T-helper 2 cell treated with Interferon-gamma antibody and Interleukin-4, amounts not matched to agents 5 μg/mL and 100 μg/mL, for 36 hours (primary cell): ENCODE results near the gene RARG.
A peak's percentile ranks its signal among the peaks of the same experiment; 100 is the strongest.
"Not testable (repeated sequence)": the region's sequence is repeated elsewhere in the genome, so short reads cannot be mapped to it uniquely, and the experiment has no call there.

Source experiments
- DNase-seq: peaks from one replicate; pipeline ENCODE4 v3.0.0; 2021; ENCODE audit warnings: low spot score
- H3K27ac Mint-ChIP-seq: one replicate; pipeline ENCODE4 v1.8.0; 2021; ENCODE audit warnings: mild to moderate bottlenecking, mixed read lengths
- H3K27me3 Mint-ChIP-seq: one replicate; pipeline ENCODE4 v1.8.0; 2021; ENCODE audit warnings: low read depth, mixed read lengths
- H3K36me3 Mint-ChIP-seq: one replicate; pipeline ENCODE4 v1.8.0; 2021; ENCODE audit warnings: low read depth, mixed read lengths
- H3K4me1 Mint-ChIP-seq: one replicate; pipeline ENCODE4 v1.8.0; 2021; ENCODE audit warnings: low read depth, mixed read lengths
- H3K4me3 Mint-ChIP-seq: one replicate; pipeline ENCODE4 v1.8.0; 2022; ENCODE audit warnings: mild to moderate bottlenecking, moderate library complexity, mixed read lengths
- H3K9me3 Mint-ChIP-seq: one replicate; pipeline ENCODE4 v1.8.0; 2021; ENCODE audit warnings: mixed read lengths

The RARG gene

DNA sequence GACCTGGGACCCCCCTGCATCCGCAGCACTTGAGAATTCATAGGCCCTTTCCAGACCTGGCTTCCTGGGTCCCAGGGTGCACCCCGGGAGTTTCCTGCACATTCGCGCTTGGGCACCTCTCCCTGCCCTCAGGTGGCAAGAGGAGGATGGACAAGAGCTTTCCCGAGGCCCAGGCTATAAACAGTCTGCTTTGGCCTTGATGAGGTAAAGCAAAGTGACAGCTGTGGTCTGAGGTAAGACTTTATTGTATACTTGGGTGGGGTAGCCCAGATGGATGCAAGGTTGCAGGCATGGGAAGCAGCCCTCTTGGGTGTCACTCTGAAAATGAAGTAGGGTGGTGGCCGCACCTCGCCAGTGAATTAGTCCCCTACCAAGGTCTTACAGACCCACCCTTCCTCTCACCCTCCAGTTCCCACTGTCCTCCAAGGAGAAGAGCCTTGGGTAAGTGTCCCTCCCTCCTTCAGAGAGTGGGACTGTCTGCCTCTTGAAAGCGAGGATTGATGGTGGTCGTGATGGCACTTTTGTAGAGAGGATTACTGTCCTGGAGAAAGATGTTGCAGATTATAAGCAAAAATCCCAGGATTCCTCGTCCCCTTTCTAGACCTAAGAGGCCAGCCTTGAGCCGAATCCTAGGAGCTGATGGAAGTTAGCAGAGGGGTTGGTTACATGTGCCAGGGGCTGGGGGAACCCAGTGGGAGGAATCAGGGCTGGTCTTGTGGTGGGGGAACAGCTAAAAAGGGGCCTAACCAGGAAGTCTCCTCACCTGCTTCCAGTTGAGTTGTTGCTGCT, 40.7 kb downstream of the RARG start:
- H3K4me1 Mint-ChIP-seq, result peaks cover 11% of the 10 kb centered on the region
- no peaks in the 10 kb centered on the region for H3K27me3 Mint-ChIP-seq
- no peak for DNase-seq
- H3K9me3 Mint-ChIP-seq, result no peaks in the 10 kb centered on the region
- H3K4me3 Mint-ChIP-seq, result no peak overlapping the region
- H3K27ac Mint-ChIP-seq, result peak overlapping the region; percentile 43
- H3K36me3 Mint-ChIP-seq, result peaks cover 88% of the 10 kb centered on the region

DNA sequence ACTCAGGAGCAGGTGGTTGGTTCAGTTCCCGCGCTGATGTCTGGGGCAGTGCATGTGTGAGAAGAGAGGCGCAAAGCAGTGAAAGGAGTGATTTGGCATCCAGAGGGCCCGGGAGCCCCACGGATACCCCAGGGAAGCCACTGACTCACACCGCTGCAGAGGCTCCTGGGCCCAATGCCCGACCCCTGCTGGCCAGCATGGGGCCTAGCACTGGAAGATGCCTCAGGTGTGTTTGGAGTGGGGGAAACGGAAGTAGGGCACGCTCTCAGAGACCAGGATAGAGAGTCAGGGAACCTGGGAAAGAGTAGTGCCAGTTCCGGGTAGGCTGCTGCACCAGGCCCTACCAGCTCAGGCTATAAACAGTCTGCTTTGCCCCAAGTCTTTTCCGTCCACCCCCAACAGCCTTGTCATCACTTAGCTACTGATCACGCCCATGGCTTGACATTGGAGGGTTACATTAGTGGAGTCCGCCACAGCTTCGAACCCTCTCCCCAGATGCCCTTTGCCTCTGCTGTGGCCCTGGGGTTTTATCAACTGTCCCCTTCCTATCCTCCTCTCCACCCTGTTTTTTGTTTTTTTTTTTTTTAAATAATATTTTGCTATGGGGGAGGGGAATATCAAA, 41.8 kb downstream of the RARG start:
- H3K4me3 Mint-ChIP-seq, result no peak overlapping the region
- peaks cover 16% of the 10 kb centered on the region for H3K4me1 Mint-ChIP-seq
- H3K9me3 Mint-ChIP-seq, result no peaks in the 10 kb centered on the region
- H3K27me3 Mint-ChIP-seq, result no peaks in the 10 kb centered on the region
- peaks cover 90% of the 10 kb centered on the region for H3K36me3 Mint-ChIP-seq
- peak overlapping the region; percentile 26 for H3K27ac Mint-ChIP-seq
- no peak for DNase-seq

- Mint-ChIP-seq H3K27me3 (no peaks in the 10 kb centered on the region), H3K36me3 (peaks cover 79% of the 10 kb centered on the region), H3K9me3 (no peaks in the 10 kb centered on the region), H3K4me1 (peaks cover 27% of the 10 kb centered on the region), H3K27ac (no peak overlapping the region), H3K4me3 (no peak overlapping the region)
- DNase-seq, result no peak
These were observed 44.7 kb downstream of the RARG start for GRCh38 chr12:53187145-53187899.

GRCh38 chr12:53186745-53187144, 45.3 kb downstream of the RARG start:
- H3K4me3 Mint-ChIP-seq, result no peak overlapping the region
- H3K4me1 Mint-ChIP-seq, result peaks cover 28% of the 10 kb centered on the region
- DNase-seq, result no peak
- H3K36me3 Mint-ChIP-seq, result peaks cover 80% of the 10 kb centered on the region
- no peak overlapping the region for H3K27ac Mint-ChIP-seq
- H3K9me3 Mint-ChIP-seq, result no peaks in the 10 kb centered on the region
- H3K27me3 Mint-ChIP-seq, result no peaks in the 10 kb centered on the region

GRCh38 chr12:53185582-53186153, 46.3 kb downstream of the RARG start:
- peaks cover 34% of the 10 kb centered on the region for H3K4me1 Mint-ChIP-seq
- H3K4me3 Mint-ChIP-seq, result no peak overlapping the region
- no peak for DNase-seq
- no peaks in the 10 kb centered on the region for H3K9me3 Mint-ChIP-seq
- H3K27me3 Mint-ChIP-seq, result no peaks in the 10 kb centered on the region
- no peak overlapping the region for H3K27ac Mint-ChIP-seq
- peaks cover 76% of the 10 kb centered on the region for H3K36me3 Mint-ChIP-seq

DNA sequence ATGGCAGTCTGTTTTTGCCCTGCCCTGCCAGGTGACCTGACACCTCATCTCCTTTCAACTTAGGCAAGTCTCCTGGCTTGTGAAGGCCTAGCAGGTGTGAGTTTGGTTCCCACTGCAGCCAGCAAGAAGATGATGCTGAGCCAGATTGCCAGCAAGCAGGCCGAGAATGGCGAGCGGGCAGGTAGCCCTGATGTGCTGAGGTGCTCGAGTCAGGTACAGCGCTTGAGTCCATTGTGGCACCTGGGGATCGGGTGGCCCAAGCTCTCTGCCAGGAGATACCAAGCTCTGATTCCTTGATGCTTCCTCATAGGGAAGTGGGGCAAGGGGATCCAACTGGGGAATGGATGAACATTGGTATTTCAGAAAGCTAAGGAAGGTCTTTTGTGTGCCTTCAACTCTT, 47.2 kb downstream of the RARG start:
- H3K27ac Mint-ChIP-seq, result no peak overlapping the region

DNA sequence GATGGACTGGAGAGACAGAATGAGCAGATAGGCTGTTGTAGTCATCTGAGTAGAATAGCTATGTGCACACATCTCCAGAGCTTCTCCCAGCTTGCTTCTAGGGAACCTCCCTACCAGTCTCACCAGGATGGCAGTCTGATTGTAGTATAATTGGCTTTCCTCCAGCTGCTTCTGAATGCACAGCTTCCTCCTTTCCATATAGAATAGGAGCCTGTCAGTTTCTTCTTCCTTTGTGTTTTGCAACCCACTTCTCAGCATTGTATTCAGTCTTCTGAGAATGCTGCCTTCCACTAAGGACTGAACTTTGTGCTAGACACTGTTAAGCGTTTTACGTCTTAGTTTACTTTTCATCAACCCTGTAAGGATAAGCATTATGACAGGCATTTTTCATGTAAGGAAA, 49.1 kb downstream of the RARG start:
- Mint-ChIP-seq H3K4me1 (peaks cover 40% of the 10 kb centered on the region), H3K9me3 (no peaks in the 10 kb centered on the region), H3K27ac (no peak overlapping the region), H3K27me3 (no peaks in the 10 kb centered on the region), H3K4me3 (peak overlapping the region; percentile 88), H3K36me3 (peaks cover 55% of the 10 kb centered on the region)
- no peak for DNase-seq

More for the DNA sequence above, 47.2 kb downstream of the RARG start:
- Mint-ChIP-seq H3K27me3 (no peaks in the 10 kb centered on the region), H3K4me3 (no peak overlapping the region), H3K4me1 (peaks cover 32% of the 10 kb centered on the region), H3K9me3 (no peaks in the 10 kb centered on the region), H3K36me3 (peaks cover 71% of the 10 kb centered on the region)
- no peak for DNase-seq

DNA sequence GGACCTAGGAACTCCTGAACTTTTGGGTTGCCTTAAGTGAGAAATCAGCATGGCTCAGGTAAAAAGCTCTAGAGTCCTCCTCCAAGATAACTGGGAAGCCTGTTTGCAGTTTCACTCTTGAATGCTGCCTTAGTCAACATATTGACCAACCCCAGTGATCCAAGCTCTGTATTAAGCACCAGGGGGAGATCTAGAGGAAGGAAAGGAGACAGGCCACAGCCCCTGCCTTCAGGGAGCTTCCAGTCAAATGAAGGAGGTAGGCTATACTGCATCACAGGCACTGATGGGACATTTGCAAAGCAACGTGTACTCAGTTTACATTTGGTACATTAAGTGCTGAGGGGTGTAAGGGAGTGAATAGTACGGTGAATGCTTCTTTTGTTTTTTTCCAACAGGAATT, 50.1 kb downstream of the RARG start:
- Mint-ChIP-seq H3K4me3 (peak overlapping the region; percentile 88), H3K27ac (peak overlapping the region; percentile 89), H3K36me3 (peaks cover 46% of the 10 kb centered on the region), H3K27me3 (no peaks in the 10 kb centered on the region), H3K9me3 (no peaks in the 10 kb centered on the region), H3K4me1 (peaks cover 38% of the 10 kb centered on the region)
- DNase-seq, result no peak

- H3K4me3 Mint-ChIP-seq, result peak overlapping the region; percentile 88
- no peaks in the 10 kb centered on the region for H3K27me3 Mint-ChIP-seq
- peaks cover 38% of the 10 kb centered on the region for H3K36me3 Mint-ChIP-seq
- H3K9me3 Mint-ChIP-seq, result no peaks in the 10 kb centered on the region
- peak overlapping the region; percentile 89 for H3K27ac Mint-ChIP-seq
- peaks cover 36% of the 10 kb centered on the region for H3K4me1 Mint-ChIP-seq
- DNase-seq, result peak; percentile 81
These were observed 50.9 kb downstream of the RARG start for GRCh38 chr12:53180931-53181645.

DNA sequence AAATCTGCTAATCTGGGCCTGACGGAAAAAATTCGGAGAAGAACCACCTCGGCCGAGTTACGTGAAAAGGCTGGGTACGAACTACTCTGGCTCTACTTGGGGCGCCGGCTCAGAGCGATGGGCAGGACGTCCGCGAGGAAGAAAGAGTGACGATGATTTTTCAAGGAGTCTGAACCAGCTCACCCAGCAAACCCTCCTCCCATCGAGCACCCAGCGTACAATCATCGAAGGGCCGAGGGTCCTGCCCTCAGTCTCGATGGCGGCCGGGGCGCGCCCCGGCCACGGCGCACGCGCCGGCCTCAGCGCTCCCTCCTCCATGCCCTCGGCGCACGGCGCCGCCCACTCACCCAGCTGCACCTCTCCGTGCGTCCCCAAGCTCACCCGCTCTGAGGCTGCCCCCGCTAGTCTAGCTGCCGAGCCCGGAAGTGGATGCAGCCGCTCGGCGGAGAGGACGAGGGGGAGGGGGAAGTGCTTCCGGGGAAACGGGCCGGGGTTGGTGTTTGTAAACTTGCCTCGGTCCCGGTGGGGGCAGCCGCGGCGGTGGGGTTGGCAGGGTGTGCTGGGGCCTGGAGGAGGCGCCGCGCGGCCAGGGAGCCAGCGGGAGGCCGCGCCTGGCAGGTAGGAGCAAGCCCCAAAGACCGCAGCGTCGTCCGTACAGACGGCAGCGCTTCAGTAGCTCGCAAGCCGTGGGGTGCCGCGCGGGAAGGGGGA, 51.6 kb downstream of the RARG start, which contains the start of the genes CSAD and ZNF740:
CSAD (minus strand) TSS at position 706 of the 711 bp plus-strand sequence. CDS start 7,455 bp downstream, outside the sequence.
ZNF740 (plus strand) TSS at position 503 of the 711 bp plus-strand sequence. CDS start 1,262 bp downstream, outside the sequence.
- no peaks in the 10 kb centered on the region for H3K9me3 Mint-ChIP-seq
- peak; percentile 98 for DNase-seq
- peaks cover 36% of the 10 kb centered on the region for H3K4me1 Mint-ChIP-seq
- peak within 1 kb of the TSS; percentile 92 for H3K27ac Mint-ChIP-seq
- peak within 1 kb of the TSS; percentile 88 for H3K4me3 Mint-ChIP-seq
- peaks cover 31% of the 10 kb centered on the region for H3K36me3 Mint-ChIP-seq
- no peaks in the 10 kb centered on the region for H3K27me3 Mint-ChIP-seq

DNA sequence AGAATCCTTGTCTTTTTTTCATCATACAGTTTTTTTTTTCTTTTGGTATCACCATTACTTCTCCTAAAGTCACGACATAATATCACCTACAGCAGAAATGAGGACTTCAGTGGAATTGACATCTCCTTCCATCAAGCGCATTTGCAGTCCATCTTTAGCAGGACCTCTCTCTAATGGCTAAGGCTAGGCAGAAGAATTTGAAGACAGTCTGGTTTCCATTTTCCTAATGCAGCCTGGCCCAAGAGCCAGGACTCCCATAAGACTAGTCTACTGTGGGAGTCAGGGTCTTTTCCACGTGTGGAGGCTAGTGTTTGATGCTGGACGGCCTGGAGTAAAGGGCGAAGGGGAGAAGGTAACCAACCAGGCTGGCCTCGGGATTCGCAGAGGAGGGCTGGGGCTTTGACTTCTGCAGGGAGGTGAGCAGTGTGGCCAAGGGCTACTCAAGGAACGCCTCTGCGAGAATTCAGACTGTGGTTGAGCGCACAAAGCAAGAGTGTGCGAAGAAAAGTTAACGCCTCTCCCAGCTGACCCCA, 52.3 kb downstream of the RARG start:
- Mint-ChIP-seq H3K27me3 (no peaks in the 10 kb centered on the region), H3K9me3 (no peaks in the 10 kb centered on the region), H3K4me3 (peak overlapping the region; percentile 85), H3K4me1 (peaks cover 41% of the 10 kb centered on the region), H3K27ac (peak overlapping the region; percentile 92), H3K36me3 (peaks cover 24% of the 10 kb centered on the region)
- no peak for DNase-seq

DNA sequence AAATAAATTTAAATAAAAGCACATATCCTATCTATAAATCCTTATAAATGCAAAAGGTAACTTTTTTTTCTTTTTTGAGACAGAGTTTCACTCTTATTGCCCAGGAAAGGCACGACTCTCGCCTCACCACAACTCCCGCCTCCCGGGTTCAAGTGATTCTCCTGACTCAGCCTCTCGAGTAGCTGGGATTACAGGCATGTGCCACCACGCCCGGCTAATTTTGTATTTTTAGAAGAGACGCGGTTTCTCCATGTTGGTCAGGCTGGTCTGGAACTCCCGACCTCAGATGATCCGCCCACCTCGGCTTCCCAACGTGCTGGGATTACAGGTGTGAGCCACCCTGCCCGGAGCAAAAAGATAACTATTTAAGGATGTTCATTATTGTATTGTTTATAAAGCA, 53.2 kb downstream of the RARG start:
- H3K27me3 Mint-ChIP-seq, H3K9me3 Mint-ChIP-seq, DNase-seq, H3K27ac Mint-ChIP-seq: not testable (repeated sequence)
- H3K4me1 Mint-ChIP-seq, result peaks cover 38% of the 10 kb centered on the region
- peak overlapping the region; percentile 85 for H3K4me3 Mint-ChIP-seq
- H3K36me3 Mint-ChIP-seq, result peaks cover 18% of the 10 kb centered on the region
